COLO668 (cell line): ENCODE results near the gene FCHSD2.
"Not testable (repeated sequence)": the region's sequence is repeated elsewhere in the genome, so short reads cannot be mapped to it uniquely, and the experiment has no call there.

Experiments used
- DNase-seq: peaks from one replicate; lab custom pipeline; 2025; ENCODE audit not compliant: unreplicated experiment; lab: John Stamatoyannopoulos, UW

Gene FCHSD2

GRCh38 chr11:72848846-72849466 is 293.2 kb downstream of the FCHSD2 start:
- DNase-seq = peak; percentile 8

- no peak for DNase-seq
Measured at GRCh38 chr11:72844356-72844755, 297.8 kb downstream of the FCHSD2 start.

- DNase-seq = no peak
Measured at GRCh38 chr11:72842653-72843330, 299.3 kb downstream of the FCHSD2 start.

GRCh38 chr11:72842126-72842525 is 300.0 kb downstream of the FCHSD2 start:
- no peak for DNase-seq

GRCh38 chr11:72841397-72841796 is 300.7 kb downstream of the FCHSD2 start:
- no peak for DNase-seq

GRCh38 chr11:72840780-72841179 is 301.3 kb downstream of the FCHSD2 start:
- no peak for DNase-seq

- no peak for DNase-seq
Measured at GRCh38 chr11:72838691-72839305, 303.3 kb downstream of the FCHSD2 start.

GRCh38 chr11:72836111-72836510 is 306.0 kb downstream of the FCHSD2 start:
- no peak for DNase-seq

- no peak for DNase-seq
Measured at GRCh38 chr11:72834905-72835304, 307.2 kb downstream of the FCHSD2 start.

- DNase-seq = no peak
Measured at GRCh38 chr11:72833811-72834493, 308.2 kb downstream of the FCHSD2 start.

GRCh38 chr11:72833083-72833733 is 308.9 kb downstream of the FCHSD2 start:
- DNase-seq = no peak

GRCh38 chr11:72832301-72833082 is 309.6 kb downstream of the FCHSD2 start:
- no peak for DNase-seq

GRCh38 chr11:72831521-72832300 is 310.4 kb downstream of the FCHSD2 start:
- peak; percentile 58 for DNase-seq

- DNase-seq = no peak
Measured at GRCh38 chr11:72829884-72830533, 312.1 kb downstream of the FCHSD2 start.

- DNase-seq = no peak
Measured at GRCh38 chr11:72829178-72829577, 312.9 kb downstream of the FCHSD2 start.

- DNase-seq = no peak
Measured at GRCh38 chr11:72828692-72829101, 313.4 kb downstream of the FCHSD2 start.

GRCh38 chr11:72828081-72828567 is 314.0 kb downstream of the FCHSD2 start:
- DNase-seq = peak; percentile 55

GRCh38 chr11:72827656-72828055 is 314.5 kb downstream of the FCHSD2 start:
- DNase-seq = not testable (repeated sequence)

- DNase-seq = no peak
Measured at GRCh38 chr11:72826942-72827480, 315.1 kb downstream of the FCHSD2 start.
